Effector CD4-positive, alpha-beta T cell (primary cell): ENCODE measurements around the gene KIF21A.

ENCODE experiments used
- DNase-seq: peaks from one replicate; pipeline ENCODE4 v3.0.0-alpha.2; 2020

KIF21A gene

GRCh38 chr12:39389399-39390150 is 53.3 kb downstream of the KIF21A start:
- DNase-seq: no peak

GRCh38 chr12:39386335-39386734 is 56.6 kb downstream of the KIF21A start:
- no peak for DNase-seq

GRCh38 chr12:39383114-39383513 is 59.8 kb downstream of the KIF21A start:
- no peak for DNase-seq

- DNase-seq: no peak
These were observed 62.8 kb downstream of the KIF21A start for GRCh38 chr12:39380090-39380489.

GRCh38 chr12:39378341-39378740 is 64.6 kb downstream of the KIF21A start:
- no peak for DNase-seq

- no peak for DNase-seq
These were observed 67.6 kb downstream of the KIF21A start for GRCh38 chr12:39375206-39375808.

- no peak for DNase-seq
These were observed 70.0 kb downstream of the KIF21A start for GRCh38 chr12:39372929-39373328.

GRCh38 chr12:39372204-39372925 is 70.6 kb downstream of the KIF21A start:
- DNase-seq: no peak

- DNase-seq: no peak
These were observed 73.2 kb downstream of the KIF21A start for GRCh38 chr12:39369756-39370155.

GRCh38 chr12:39368891-39369290 is 74.0 kb downstream of the KIF21A start:
- no peak for DNase-seq

- no peak for DNase-seq
These were observed 74.8 kb downstream of the KIF21A start for GRCh38 chr12:39368096-39368495.

- DNase-seq: no peak
These were observed 75.4 kb downstream of the KIF21A start for GRCh38 chr12:39367494-39367893.

GRCh38 chr12:39365364-39366001 is 77.4 kb downstream of the KIF21A start:
- no peak for DNase-seq

- DNase-seq: no peak
These were observed 78.7 kb downstream of the KIF21A start for GRCh38 chr12:39364196-39364595.

GRCh38 chr12:39359645-39360044 is 83.3 kb downstream of the KIF21A start:
- DNase-seq: no peak

GRCh38 chr12:39357041-39357440 is 85.9 kb downstream of the KIF21A start:
- DNase-seq: no peak

- DNase-seq: no peak
These were observed 87.1 kb downstream of the KIF21A start for GRCh38 chr12:39355841-39356240.

- DNase-seq: no peak
These were observed 88.0 kb downstream of the KIF21A start for GRCh38 chr12:39354955-39355354.

- no peak for DNase-seq
These were observed 90.4 kb downstream of the KIF21A start for GRCh38 chr12:39352471-39353017.

- no peak for DNase-seq
These were observed 91.8 kb downstream of the KIF21A start for GRCh38 chr12:39351153-39351552.

GRCh38 chr12:39348941-39349626 is 93.8 kb downstream of the KIF21A start:
- no peak for DNase-seq

- no peak for DNase-seq
These were observed 94.4 kb downstream of the KIF21A start for GRCh38 chr12:39348523-39348922.

GRCh38 chr12:39344926-39345325 is 98.0 kb downstream of the KIF21A start:
- DNase-seq: no peak
